H1 (cell line): ENCODE results near the gene LTA4H. TPM values are rescaled to one million over a fixed set of nuclear protein-coding genes. Genes with fewer than 3 reads are reported as not detected.

Experiments used
- polyA plus RNA-seq, 7 experiments: library from polyadenylated mRNA; depleted of rRNA in 3 of 7; stranded (reverse) in 5 of 7; unstranded in 2 of 7; fragments of >200 nt in 5 of 7; fragments of 200-250 nt in 2 of 7; gene quantifications; 1 replicate in 5 of 7; 2 replicates in 1 of 7; 4 replicates in 1 of 7; pipeline versions ENCODE4 v1.2.1 to v1.2.3, GENCODE V29; 2011 to 2013; ENCODE audit warnings: missing spikeins in 2 of 7, mixed read lengths in 2 of 7
- total RNA-seq: library from RNA; stranded (reverse); fragmentation: NEBNext Ultra II Directional; extraction: Animal tissue kit (Norgen Biotek cat#: 25700); gene quantifications from 2 replicates; pipeline ENCODE4 v1.2.1, GENCODE V29; 2021
- TF ChIP-seq, protein P1 (sequence below): fragments of 300-600 bp; sonication (generic); IDR thresholded peaks from 2 replicates; pipeline ENCODE4 v1.7.1; 2012; ENCODE audit warnings: low read length, moderate library complexity, mild to moderate bottlenecking, inconsistent platforms; ENCODE audit not compliant: insufficient replicate concordance

Gene LTA4H
- total and polyA plus RNA-seq, 2 of the 8 experiments (the other 6 are each of a cell fraction or from before 2014, with no cell fraction given): 106 to 167 TPM

DNA sequence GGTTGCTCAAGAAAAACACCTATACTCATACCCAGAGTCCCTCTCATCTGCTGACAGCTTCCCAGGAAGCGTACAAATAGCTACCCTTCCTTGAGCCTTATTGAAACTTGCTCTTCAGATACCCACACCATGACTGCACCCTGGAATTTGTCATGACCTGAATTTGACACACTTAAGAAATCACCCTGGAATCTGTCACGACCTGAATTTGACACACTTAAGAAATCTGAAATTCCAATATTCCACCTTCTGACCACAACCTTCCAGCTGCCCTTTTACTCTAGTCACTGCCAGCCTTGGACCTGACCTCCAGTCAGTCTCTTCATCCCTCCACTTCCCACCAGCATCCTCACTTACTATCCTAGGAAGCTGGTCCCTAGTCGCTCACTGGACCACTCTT lies 38.1 kb downstream of the LTA4H start (continued):
- TF ChIP-seq, protein P1, sequence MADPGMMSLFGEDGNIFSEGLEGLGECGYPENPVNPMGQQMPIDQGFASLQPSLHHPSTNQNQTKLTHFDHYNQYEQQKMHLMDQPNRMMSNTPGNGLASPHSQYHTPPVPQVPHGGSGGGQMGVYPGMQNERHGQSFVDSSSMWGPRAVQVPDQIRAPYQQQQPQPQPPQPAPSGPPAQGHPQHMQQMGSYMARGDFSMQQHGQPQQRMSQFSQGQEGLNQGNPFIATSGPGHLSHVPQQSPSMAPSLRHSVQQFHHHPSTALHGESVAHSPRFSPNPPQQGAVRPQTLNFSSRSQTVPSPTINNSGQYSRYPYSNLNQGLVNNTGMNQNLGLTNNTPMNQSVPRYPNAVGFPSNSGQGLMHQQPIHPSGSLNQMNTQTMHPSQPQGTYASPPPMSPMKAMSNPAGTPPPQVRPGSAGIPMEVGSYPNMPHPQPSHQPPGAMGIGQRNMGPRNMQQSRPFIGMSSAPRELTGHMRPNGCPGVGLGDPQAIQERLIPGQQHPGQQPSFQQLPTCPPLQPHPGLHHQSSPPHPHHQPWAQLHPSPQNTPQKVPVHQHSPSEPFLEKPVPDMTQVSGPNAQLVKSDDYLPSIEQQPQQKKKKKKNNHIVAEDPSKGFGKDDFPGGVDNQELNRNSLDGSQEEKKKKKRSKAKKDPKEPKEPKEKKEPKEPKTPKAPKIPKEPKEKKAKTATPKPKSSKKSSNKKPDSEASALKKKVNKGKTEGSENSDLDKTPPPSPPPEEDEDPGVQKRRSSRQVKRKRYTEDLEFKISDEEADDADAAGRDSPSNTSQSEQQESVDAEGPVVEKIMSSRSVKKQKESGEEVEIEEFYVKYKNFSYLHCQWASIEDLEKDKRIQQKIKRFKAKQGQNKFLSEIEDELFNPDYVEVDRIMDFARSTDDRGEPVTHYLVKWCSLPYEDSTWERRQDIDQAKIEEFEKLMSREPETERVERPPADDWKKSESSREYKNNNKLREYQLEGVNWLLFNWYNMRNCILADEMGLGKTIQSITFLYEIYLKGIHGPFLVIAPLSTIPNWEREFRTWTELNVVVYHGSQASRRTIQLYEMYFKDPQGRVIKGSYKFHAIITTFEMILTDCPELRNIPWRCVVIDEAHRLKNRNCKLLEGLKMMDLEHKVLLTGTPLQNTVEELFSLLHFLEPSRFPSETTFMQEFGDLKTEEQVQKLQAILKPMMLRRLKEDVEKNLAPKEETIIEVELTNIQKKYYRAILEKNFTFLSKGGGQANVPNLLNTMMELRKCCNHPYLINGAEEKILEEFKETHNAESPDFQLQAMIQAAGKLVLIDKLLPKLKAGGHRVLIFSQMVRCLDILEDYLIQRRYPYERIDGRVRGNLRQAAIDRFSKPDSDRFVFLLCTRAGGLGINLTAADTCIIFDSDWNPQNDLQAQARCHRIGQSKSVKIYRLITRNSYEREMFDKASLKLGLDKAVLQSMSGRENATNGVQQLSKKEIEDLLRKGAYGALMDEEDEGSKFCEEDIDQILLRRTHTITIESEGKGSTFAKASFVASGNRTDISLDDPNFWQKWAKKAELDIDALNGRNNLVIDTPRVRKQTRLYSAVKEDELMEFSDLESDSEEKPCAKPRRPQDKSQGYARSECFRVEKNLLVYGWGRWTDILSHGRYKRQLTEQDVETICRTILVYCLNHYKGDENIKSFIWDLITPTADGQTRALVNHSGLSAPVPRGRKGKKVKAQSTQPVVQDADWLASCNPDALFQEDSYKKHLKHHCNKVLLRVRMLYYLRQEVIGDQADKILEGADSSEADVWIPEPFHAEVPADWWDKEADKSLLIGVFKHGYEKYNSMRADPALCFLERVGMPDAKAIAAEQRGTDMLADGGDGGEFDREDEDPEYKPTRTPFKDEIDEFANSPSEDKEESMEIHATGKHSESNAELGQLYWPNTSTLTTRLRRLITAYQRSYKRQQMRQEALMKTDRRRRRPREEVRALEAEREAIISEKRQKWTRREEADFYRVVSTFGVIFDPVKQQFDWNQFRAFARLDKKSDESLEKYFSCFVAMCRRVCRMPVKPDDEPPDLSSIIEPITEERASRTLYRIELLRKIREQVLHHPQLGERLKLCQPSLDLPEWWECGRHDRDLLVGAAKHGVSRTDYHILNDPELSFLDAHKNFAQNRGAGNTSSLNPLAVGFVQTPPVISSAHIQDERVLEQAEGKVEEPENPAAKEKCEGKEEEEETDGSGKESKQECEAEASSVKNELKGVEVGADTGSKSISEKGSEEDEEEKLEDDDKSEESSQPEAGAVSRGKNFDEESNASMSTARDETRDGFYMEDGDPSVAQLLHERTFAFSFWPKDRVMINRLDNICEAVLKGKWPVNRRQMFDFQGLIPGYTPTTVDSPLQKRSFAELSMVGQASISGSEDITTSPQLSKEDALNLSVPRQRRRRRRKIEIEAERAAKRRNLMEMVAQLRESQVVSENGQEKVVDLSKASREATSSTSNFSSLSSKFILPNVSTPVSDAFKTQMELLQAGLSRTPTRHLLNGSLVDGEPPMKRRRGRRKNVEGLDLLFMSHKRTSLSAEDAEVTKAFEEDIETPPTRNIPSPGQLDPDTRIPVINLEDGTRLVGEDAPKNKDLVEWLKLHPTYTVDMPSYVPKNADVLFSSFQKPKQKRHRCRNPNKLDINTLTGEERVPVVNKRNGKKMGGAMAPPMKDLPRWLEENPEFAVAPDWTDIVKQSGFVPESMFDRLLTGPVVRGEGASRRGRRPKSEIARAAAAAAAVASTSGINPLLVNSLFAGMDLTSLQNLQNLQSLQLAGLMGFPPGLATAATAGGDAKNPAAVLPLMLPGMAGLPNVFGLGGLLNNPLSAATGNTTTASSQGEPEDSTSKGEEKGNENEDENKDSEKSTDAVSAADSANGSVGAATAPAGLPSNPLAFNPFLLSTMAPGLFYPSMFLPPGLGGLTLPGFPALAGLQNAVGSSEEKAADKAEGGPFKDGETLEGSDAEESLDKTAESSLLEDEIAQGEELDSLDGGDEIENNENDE: no peak
